Measurements from ENCODE around the gene ZDHHC15. TPM values are rescaled to one million over a fixed set of nuclear protein-coding genes. Genes with fewer than 3 reads are reported as not detected.
"Not testable (repeated sequence)": the region's sequence is repeated elsewhere in the genome, so short reads cannot be mapped to it uniquely, and the experiment has no call there.

The ZDHHC15 gene
- total and polyA plus RNA-seq, 2 of the 8 experiments (the other 6 are each of a cell fraction or from before 2014, with no cell fraction given) = 1.7 to 3.5 TPM

- H3K79me1 ChIP-seq (ENCODE audit: low read depth, low read length); DNase-seq (ENCODE audit: low read depth in 1 of 2, low spot score in 2 of 2); H2BK15ac ChIP-seq (ENCODE audit: low read length); H2BK120ac ChIP-seq (replicated peaks; ENCODE audit: low read depth, low read length); H2BK12ac ChIP-seq (ENCODE audit: low read depth, low read length); H4K91ac ChIP-seq (replicated peaks; ENCODE audit: insufficient read length, low read length); H3K56ac ChIP-seq (replicated peaks; ENCODE audit: insufficient read length, low read depth, low read length); H4K20me1 ChIP-seq (replicated peaks in 1 of 2; ENCODE audit: control insufficient read depth in 1 of 2, insufficient read depth in 2 of 2, low read length in 2 of 2); H3K9me3 ChIP-seq (ENCODE audit: insufficient read depth in 2 of 2, low read depth in 1 of 2, low read length in 1 of 2); H3K23ac ChIP-seq (ENCODE audit: insufficient read length); H3K18ac ChIP-seq (ENCODE audit: extremely low read depth, low read length); H3K4me3 ChIP-seq (ENCODE audit: extremely low read depth in 1 of 4, insufficient read depth in 2 of 4, low read depth in 3 of 4, low read length in 4 of 4); H2AK5ac ChIP-seq (ENCODE audit: low read depth, low read length); H3K4ac ChIP-seq (replicated peaks; ENCODE audit: insufficient read length, low read depth, low read length); H3K4me1 ChIP-seq (replicated peaks in 1 of 4; ENCODE audit: control insufficient read depth in 3 of 4, insufficient read depth in 4 of 4, low read length in 3 of 4); H4K5ac ChIP-seq (ENCODE audit: insufficient read length, low read depth, low read length); H2BK20ac ChIP-seq (ENCODE audit: low read length); H3K9ac ChIP-seq (replicated peaks in 1 of 4; ENCODE audit: extremely low read depth in 1 of 4, low read depth in 3 of 4, low read length in 3 of 4); H3K14ac ChIP-seq (ENCODE audit: insufficient read length); POLR2A ChIA-PET (ENCODE audit: partially characterized antibody); H3K79me2 ChIP-seq (ENCODE audit: control insufficient read depth in 1 of 2, insufficient read depth in 2 of 2, low read length in 2 of 2); H4K8ac ChIP-seq (ENCODE audit: extremely low read depth, insufficient read depth, low read length); H3K27me3 ChIP-seq (replicated peaks in 1 of 4; ENCODE audit: control insufficient read depth in 3 of 4, extremely low read depth in 1 of 4, insufficient read depth in 3 of 4, low read length in 3 of 4); H3K23me2 ChIP-seq (ENCODE audit: low read depth, low read length); H3K36me3 ChIP-seq (ENCODE audit: control insufficient read depth in 2 of 4, insufficient read depth in 4 of 4, low read length in 3 of 4); CTCF ChIA-PET (ENCODE audit: partially characterized antibody); H3K27ac ChIP-seq (ENCODE audit: low read depth, low read length); H2BK5ac ChIP-seq (ENCODE audit: low read depth, low read length); FAIRE-seq; H3K4me2 ChIP-seq (ENCODE audit: insufficient read depth in 1 of 2, low read depth in 2 of 2, low read length in 2 of 2); H2AFZ ChIP-seq (ENCODE audit: low read length): not testable (repeated sequence)
Measured at GRCh38 chrX:75461780-75462179, 61.1 kb downstream of the ZDHHC15 start.

Data from H1 (cell line).